SK-N-SH (cell line): ENCODE results near the gene TLL2. TPM values are rescaled to one million over a fixed set of nuclear protein-coding genes. Genes with fewer than 3 reads are reported as not detected.

Experiments used
- CTCF ChIA-PET: fragments of 300-600, 350-600 bp; formaldehyde crosslinking; extraction: SDS; loops from one replicate; lab custom pipeline; 2021; lab: Yijun Ruan, JAX
- POLR2A ChIA-PET: fragments of 350-600 bp; sonication (Branson Sonifier 250); formaldehyde crosslinking; extraction: SDS; loops from one replicate; lab custom pipeline; 2020; ENCODE audit warnings: antibody characterized with exemption, inconsistent platforms; lab: Yijun Ruan, JAX
- DNase-seq: peaks from one replicate; pipeline ENCODE4 v3.0.0; 2012
- H2AFZ ChIP-seq: fragments of 200-600 bp; sonication (generic); 2 replicates; pipeline ENCODE4 v1.8.1; 2016; ENCODE audit warnings: antibody characterized with exemption, mild to moderate bottlenecking, low read depth
- H3F3A ChIP-seq: fragments of 200-600 bp; sonication (generic); replicated peaks from 2 replicates; pipeline ENCODE3; 2016; ENCODE audit warnings: antibody characterized with exemption, mild to moderate bottlenecking; ENCODE audit not compliant: insufficient read depth
- H3K27ac ChIP-seq, 2 experiments: fragments of 200-500 bp in 1 of 2; fragments of 200-600 bp in 1 of 2; sonication (Bioruptor generic) in 1 of 2; sonication (generic), shearing (Covaris generic) in 1 of 2; 2 replicates each; pipeline versions ENCODE4 v1.5.1 to v1.6.1; 2014 to 2016; ENCODE audit warnings: low read depth in 2 of 2, inconsistent platforms in 1 of 2, low read length in 1 of 2, mild to moderate bottlenecking in 1 of 2, mixed read lengths in 1 of 2
- H3K27me3 ChIP-seq: fragments of 200-600 bp; sonication (generic), shearing (Covaris generic); 2 replicates; pipeline ENCODE4 v1.6.1; 2016; ENCODE audit warnings: mixed run types; ENCODE audit not compliant: insufficient read depth
- H3K36me3 ChIP-seq, 2 experiments: fragments of 200-500 bp in 1 of 2; fragments of 200-600 bp in 1 of 2; sonication (Bioruptor generic) in 1 of 2; sonication (generic) in 1 of 2; replicated peaks in 1 of 2; 2 replicates each; pipeline versions ENCODE3 to v1.5.1; 2014 to 2016; ENCODE audit warnings: low read length in 1 of 2, mild to moderate bottlenecking in 1 of 2; ENCODE audit not compliant: insufficient read depth in 2 of 2, control insufficient read depth in 1 of 2
- H3K4me1 ChIP-seq, 2 experiments: fragments of 200-500 bp in 1 of 2; fragments of 200-600 bp in 1 of 2; sonication (Bioruptor generic) in 1 of 2; sonication (generic), shearing (Covaris generic) in 1 of 2; 2 replicates each; pipeline versions ENCODE4 v1.5.1 to v1.6.1; 2014 to 2016; ENCODE audit warnings: low read depth in 1 of 2, low read length in 1 of 2, mixed run types in 1 of 2; ENCODE audit not compliant: insufficient read depth in 2 of 2, control insufficient read depth in 1 of 2
- H3K4me2 ChIP-seq: fragments of 200-600 bp; sonication (generic), shearing (Covaris generic); 2 replicates; pipeline ENCODE4 v1.6.1; 2017; ENCODE audit warnings: mixed run types
- H3K4me3 ChIP-seq, 2 experiments: fragments of 200-500 bp in 1 of 2; fragments of 200-600 bp in 1 of 2; sonication (Bioruptor generic) in 1 of 2; sonication (generic), shearing (Covaris generic) in 1 of 2; 2 replicates each; pipeline versions ENCODE4 v1.5.1 to v1.8.1; 2014 to 2016; ENCODE audit warnings: low read depth in 2 of 2, inconsistent platforms in 1 of 2, low read length in 1 of 2, mild to moderate bottlenecking in 1 of 2, mixed read lengths in 1 of 2, moderate library complexity in 1 of 2
- H3K79me2 ChIP-seq: fragments of 200-600 bp; sonication (generic); 2 replicates; pipeline ENCODE4 v1.8.1; 2017; ENCODE audit warnings: mild to moderate bottlenecking; ENCODE audit not compliant: insufficient read depth
- H3K9ac ChIP-seq: fragments of 200-600 bp; sonication (generic); 2 replicates; pipeline ENCODE4 v1.6.1; 2017; ENCODE audit warnings: mixed run types
- H3K9me2 ChIP-seq: fragments of 200-600 bp; sonication (generic); 2 replicates; pipeline ENCODE4 v1.6.1; 2017; ENCODE audit warnings: mixed run types
- H3K9me3 ChIP-seq: fragments of 200-600 bp; sonication (generic); 2 replicates; pipeline ENCODE4 v1.6.1; 2017; ENCODE audit warnings: mixed run types, mild to moderate bottlenecking, moderate library complexity
- H4K20me1 ChIP-seq: fragments of 200-600 bp; sonication (generic); 2 replicates; pipeline ENCODE4 v1.6.1; 2017; ENCODE audit warnings: mild to moderate bottlenecking, mixed run types; ENCODE audit not compliant: insufficient read depth
- FOXJ3 ChIP-seq: sonication (generic); formaldehyde crosslinking; IDR thresholded peaks from 2 replicates; pipeline ENCODE4 v1.5.1; 2020; ENCODE audit warnings: mild to moderate bottlenecking, missing genetic modification reagents
- FOXM1 ChIP-seq: IDR thresholded peaks from 2 replicates; pipeline ENCODE4 v1.4.0; 2012; ENCODE audit warnings: low read depth, mild to moderate bottlenecking
- GATA2 ChIP-seq: sonication (generic); formaldehyde crosslinking; IDR thresholded peaks from 2 replicates; pipeline ENCODE4 v1.5.0; 2020; ENCODE audit warnings: mild to moderate bottlenecking, missing genetic modification reagents
- JUND ChIP-seq: IDR thresholded peaks from 2 replicates; pipeline ENCODE4 v1.4.0; 2012
- NFIC ChIP-seq: IDR thresholded peaks from 2 replicates; pipeline ENCODE4 v1.4.0; 2012; ENCODE audit warnings: borderline replicate concordance
- NRF1 ChIP-seq: IDR thresholded peaks from 2 replicates; pipeline ENCODE4 v1.6.1; 2012; ENCODE audit warnings: low read depth, mild to moderate bottlenecking, low read length
- PBX3 ChIP-seq: IDR thresholded peaks from 2 replicates; pipeline ENCODE4; 2012
- RCOR1 ChIP-seq: fragments of 150-350 bp; IDR thresholded peaks from 2 replicates; pipeline ENCODE4 v1.6.1; 2017; ENCODE audit warnings: antibody characterized with exemption, low read length
- RXRA ChIP-seq: IDR thresholded peaks from 2 replicates; pipeline ENCODE4 v1.4.0; 2012; ENCODE audit warnings: low read depth, mild to moderate bottlenecking, borderline replicate concordance
- SIN3A ChIP-seq: IDR thresholded peaks from 2 replicates; pipeline ENCODE4 v1.6.1; 2012; ENCODE audit warnings: low read depth, mild to moderate bottlenecking, low read length, moderate library complexity, borderline replicate concordance
- SMC3 ChIP-seq: IDR thresholded peaks from 2 replicates; pipeline ENCODE4 v1.6.1; 2012; ENCODE audit warnings: low read depth, low read length, improper control_type of control experiment
- TCF12 ChIP-seq: IDR thresholded peaks from 2 replicates; pipeline ENCODE4 v1.4.0; 2012
- TEAD4 ChIP-seq: IDR thresholded peaks from 2 replicates; pipeline ENCODE4 v1.4.0; 2012; ENCODE audit warnings: mild to moderate bottlenecking, borderline replicate concordance; ENCODE audit not compliant: insufficient read depth
- WGBS: methylation state at CpG from one replicate; pipeline ENCODE4 v1.1.6; 2017; ENCODE audit warnings: low lambda C conversion rate; 5-methylcytosine and 5-hydroxymethylcytosine counted together
- polyA plus RNA-seq, 3 experiments: library from polyadenylated mRNA; depleted of rRNA; stranded (reverse); fragments of >200 nt; gene quantifications; 2 replicates each; pipeline ENCODE4 v1.2.3, GENCODE V29; 2012
- TF ChIP-seq, protein P1 (sequence below): fragments of 200-600 bp; sonication (generic); IDR thresholded peaks from 2 replicates; pipeline ENCODE4 v1.6.1; 2017; ENCODE audit warnings: antibody characterized with exemption, mild to moderate bottlenecking, moderate library complexity
- TF ChIP-seq, protein P2 (sequence below): IDR thresholded peaks from 2 replicates; pipeline ENCODE4 v1.4.0; 2012; ENCODE audit warnings: low read depth, borderline replicate concordance
- TF ChIP-seq, protein P3 (sequence below): IDR thresholded peaks from 2 replicates; pipeline ENCODE4 v1.4.0; 2012; ENCODE audit warnings: low read depth
- TF ChIP-seq, protein P4 (sequence below): IDR thresholded peaks from 2 replicates; pipeline ENCODE4 v1.4.0; 2012; ENCODE audit warnings: low read depth, borderline replicate concordance

The TLL2 gene
- polyA plus RNA-seq, 1 of the 3 experiments (the other 2 are of a cell fraction): 0.36 TPM

DNA sequence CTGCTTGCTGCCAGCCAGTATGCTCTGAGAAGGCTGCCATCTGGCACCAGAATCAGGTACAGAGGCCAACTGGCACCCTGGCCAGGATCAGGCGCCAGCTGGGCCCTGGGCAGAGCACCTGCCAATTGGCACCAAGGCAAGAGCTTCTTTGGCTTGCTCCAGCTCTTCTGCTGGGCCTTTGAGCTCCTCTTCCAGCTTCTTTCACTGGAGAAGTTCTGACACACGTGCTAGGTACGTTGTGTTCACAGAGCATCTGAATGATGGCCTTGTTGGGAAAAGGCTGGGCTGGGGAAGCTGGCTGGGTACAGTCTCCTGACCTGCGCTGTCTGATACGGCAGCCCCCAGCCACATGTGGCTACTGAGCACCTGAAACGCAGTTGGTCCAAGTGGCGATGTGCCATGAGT is 123.3 kb downstream of the TLL2 start:
- CTCF ChIA-PET: interaction anchor here (1.5 to 10.5 kb wide), 4 partner anchors 15 to 166 kb away, joined by 4 to 159 read pairs (median 18); partner anchors contain the start of gene TLL2

DNA sequence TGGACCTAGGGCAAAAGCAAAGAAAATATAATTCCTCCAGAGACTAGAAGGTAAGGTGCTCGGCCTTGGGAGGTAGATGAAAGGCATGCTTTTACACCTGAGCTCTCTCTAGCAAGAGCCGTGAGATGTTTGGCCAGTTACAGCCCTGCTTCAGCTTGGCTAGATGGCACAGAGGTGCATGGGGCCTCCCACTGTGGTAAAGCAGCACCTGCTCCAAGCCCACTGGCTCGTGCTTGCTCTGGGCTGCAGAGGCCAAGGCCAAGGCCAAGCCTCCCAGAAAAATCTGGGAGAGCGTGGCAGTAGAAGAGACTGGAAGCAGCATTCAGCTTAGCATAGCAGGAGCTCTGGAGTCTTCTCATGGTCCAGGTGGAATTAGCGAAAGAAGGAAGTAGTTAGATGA is 123.9 kb downstream of the TLL2 start:
- Histone ChIP-seq H3F3A (no peaks in the 10 kb centered on the region), H3K4me2 (no peak overlapping the region), H3K36me3 (no peaks in the 10 kb centered on the region), H3K9me3 (no peaks in the 10 kb centered on the region), H3K79me2 (no peaks in the 10 kb centered on the region), H3K27ac (no peak overlapping the region), H3K9ac (no peak overlapping the region), H3K4me3 (no peak overlapping the region), H2AFZ (no peak overlapping the region), H3K4me1 (peaks cover 5 to 9% of the 10 kb centered on the region in 2 experiments; a peak in 3 of 4 replicates), H3K27me3 (0 out of 2 replicates have a peak, but pooled peaks cover 7% of the 10 kb centered on the region), H3K9me2 (no peaks in the 10 kb centered on the region), H4K20me1 (no peaks in the 10 kb centered on the region)
- CTCF ChIA-PET: interaction anchor here (1.5 to 10.5 kb wide), 5 partner anchors 14 to 167 kb away, joined by 4 to 159 read pairs (median 13); partner anchors contain the start of gene TLL2
- POLR2A ChIA-PET: no interaction called here
- DNase-seq: no peak
- WGBS: 42% methylated on average over 5 of the region's 5 CpGs
- TF ChIP-seq TEAD4 (no peak), JUND (no peak), NFIC (no peak), FOXM1 (no peak), RXRA (no peak), GATA2 (CRISPR knock-in tag) (no peak), RCOR1 (no peak), SMC3 (no peak), SIN3A (no peak)
- TF ChIP-seq, protein P1, sequence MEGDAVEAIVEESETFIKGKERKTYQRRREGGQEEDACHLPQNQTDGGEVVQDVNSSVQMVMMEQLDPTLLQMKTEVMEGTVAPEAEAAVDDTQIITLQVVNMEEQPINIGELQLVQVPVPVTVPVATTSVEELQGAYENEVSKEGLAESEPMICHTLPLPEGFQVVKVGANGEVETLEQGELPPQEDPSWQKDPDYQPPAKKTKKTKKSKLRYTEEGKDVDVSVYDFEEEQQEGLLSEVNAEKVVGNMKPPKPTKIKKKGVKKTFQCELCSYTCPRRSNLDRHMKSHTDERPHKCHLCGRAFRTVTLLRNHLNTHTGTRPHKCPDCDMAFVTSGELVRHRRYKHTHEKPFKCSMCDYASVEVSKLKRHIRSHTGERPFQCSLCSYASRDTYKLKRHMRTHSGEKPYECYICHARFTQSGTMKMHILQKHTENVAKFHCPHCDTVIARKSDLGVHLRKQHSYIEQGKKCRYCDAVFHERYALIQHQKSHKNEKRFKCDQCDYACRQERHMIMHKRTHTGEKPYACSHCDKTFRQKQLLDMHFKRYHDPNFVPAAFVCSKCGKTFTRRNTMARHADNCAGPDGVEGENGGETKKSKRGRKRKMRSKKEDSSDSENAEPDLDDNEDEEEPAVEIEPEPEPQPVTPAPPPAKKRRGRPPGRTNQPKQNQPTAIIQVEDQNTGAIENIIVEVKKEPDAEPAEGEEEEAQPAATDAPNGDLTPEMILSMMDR: no peak
- TF ChIP-seq, protein P2, sequence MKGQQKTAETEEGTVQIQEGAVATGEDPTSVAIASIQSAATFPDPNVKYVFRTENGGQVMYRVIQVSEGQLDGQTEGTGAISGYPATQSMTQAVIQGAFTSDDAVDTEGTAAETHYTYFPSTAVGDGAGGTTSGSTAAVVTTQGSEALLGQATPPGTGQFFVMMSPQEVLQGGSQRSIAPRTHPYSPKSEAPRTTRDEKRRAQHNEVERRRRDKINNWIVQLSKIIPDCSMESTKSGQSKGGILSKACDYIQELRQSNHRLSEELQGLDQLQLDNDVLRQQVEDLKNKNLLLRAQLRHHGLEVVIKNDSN: no peak
- TF ChIP-seq, protein P3, sequence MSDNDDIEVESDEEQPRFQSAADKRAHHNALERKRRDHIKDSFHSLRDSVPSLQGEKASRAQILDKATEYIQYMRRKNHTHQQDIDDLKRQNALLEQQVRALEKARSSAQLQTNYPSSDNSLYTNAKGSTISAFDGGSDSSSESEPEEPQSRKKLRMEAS: no peak
- TF ChIP-seq, protein P4, sequence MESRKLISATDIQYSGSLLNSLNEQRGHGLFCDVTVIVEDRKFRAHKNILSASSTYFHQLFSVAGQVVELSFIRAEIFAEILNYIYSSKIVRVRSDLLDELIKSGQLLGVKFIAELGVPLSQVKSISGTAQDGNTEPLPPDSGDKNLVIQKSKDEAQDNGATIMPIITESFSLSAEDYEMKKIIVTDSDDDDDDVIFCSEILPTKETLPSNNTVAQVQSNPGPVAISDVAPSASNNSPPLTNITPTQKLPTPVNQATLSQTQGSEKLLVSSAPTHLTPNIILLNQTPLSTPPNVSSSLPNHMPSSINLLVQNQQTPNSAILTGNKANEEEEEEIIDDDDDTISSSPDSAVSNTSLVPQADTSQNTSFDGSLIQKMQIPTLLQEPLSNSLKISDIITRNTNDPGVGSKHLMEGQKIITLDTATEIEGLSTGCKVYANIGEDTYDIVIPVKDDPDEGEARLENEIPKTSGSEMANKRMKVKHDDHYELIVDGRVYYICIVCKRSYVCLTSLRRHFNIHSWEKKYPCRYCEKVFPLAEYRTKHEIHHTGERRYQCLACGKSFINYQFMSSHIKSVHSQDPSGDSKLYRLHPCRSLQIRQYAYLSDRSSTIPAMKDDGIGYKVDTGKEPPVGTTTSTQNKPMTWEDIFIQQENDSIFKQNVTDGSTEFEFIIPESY: no peak

More for the DNA sequence above, 123.3 kb downstream of the TLL2 start:
- Histone ChIP-seq H3K27me3 (0 out of 2 replicates have a peak, but pooled peaks cover 12% of the 10 kb centered on the region), H3F3A (no peaks in the 10 kb centered on the region), H3K27ac (no peak overlapping the region), H4K20me1 (no peaks in the 10 kb centered on the region), H3K4me3 (no peak overlapping the region), H3K9me2 (no peaks in the 10 kb centered on the region), H3K36me3 (no peaks in the 10 kb centered on the region)
- TF ChIP-seq TCF12 (no peak), JUND (no peak), PBX3 (no peak), NRF1 (no peak), FOXJ3 (CRISPR knock-in tag) (no peak), SIN3A (no peak), NFIC (no peak)
- TF ChIP-seq, protein P4: no peak
- TF ChIP-seq, all 33 proteins: peak for 0
- WGBS: 63% methylated on average over 6 of the region's 7 CpGs
- Histone ChIP-seq H3K9me3 (no peaks in the 10 kb centered on the region), H3K4me2 (no peak overlapping the region), H3K4me1 (peaks cover 5 to 9% of the 10 kb centered on the region in 2 experiments; a peak in 3 of 4 replicates), H2AFZ (no peak overlapping the region), H3K9ac (no peak overlapping the region), H3K79me2 (no peaks in the 10 kb centered on the region)
- DNase-seq: no peak
- POLR2A ChIA-PET: no interaction called here
